SK-N-DZ (cell line): Measurements from ENCODE around the gene ANKRD13B.
A peak's percentile ranks its signal among the peaks of the same experiment; 100 is the strongest.

Experiments used
- DNase-seq: peaks from one replicate; pipeline ENCODE4 v3.0.0-alpha.2; 2015; ENCODE audit warnings: low spot score

Gene ANKRD13B

DNA sequence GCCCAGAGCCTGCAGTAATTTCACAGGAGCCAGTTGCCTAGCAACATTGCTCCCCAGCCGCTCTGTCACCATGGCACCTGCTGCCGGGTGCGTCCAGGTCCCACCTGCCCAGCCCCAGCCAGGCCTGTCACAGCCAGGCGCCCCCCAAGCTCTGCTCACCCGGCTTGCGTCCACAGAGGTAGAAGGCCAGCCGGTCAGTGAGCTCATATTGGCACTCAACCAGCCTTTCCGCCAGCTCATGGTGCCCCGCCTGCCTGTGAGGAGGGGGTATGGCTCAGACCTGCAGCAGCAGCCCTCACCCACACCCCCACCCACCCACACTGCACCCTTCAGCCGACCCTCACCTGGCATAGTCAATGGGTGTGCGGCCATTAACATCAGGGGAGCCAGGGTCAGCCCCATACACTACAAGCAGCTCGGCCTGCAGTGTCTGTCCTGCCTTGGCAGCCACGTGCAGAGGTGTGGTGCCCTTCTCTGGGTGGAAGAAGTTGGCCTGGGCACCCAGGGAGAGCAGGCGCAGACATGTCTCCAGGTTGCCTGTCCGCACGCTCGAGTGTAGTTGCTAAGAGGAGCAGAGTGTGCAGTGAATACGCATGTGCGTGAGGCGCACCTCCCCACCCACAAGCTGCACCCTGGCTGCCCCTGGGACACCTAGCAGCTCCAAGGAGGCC, 11.2 kb upstream of the ANKRD13B start:
- DNase-seq = no peak

DNA sequence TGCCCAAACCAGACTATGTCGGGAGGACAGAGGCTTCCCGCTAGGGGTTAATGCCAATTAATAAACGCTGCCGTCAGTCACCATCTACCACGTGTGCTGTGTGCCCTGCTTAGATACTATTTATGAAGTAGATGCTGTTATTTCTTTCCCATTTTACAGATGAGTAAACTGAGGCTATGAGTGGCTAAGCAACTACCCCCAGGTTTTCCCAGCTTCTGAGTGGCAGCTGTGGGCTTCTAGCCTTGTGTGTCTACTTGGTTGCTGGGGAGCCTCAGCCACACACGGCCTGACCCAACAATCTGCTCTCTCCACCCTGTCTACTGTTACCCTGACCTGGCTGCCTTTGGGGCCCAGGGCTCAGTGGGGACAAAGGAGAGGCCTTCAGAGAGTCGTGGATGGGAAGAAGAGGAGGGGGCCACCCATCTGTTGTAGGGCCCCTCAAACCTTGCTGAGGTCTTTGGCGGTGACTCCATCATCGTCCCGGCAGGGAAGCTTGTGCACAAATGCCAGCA, 10.6 kb upstream of the ANKRD13B start:
- DNase-seq = no peak

DNA sequence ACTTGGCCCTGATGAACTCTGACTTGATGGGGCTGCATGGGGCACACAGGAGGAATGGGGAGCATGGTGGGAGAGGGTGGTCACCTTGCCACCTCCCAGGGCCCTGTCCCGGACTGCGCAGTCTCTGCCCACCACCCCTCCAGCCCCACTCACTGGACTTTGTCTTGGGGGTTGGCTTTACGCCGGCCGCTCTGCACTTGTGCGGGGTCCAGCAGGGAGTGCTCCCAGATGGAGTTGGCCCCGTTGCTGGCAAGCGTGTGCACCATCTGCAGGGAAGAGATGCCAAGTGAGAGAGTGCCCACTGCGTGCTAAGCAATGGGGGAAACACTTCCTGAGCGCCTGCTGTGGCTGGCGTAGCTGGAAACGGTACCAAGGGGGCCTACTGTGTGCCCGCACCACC, 10.2 kb upstream of the ANKRD13B start:
- DNase-seq = no peak

DNA sequence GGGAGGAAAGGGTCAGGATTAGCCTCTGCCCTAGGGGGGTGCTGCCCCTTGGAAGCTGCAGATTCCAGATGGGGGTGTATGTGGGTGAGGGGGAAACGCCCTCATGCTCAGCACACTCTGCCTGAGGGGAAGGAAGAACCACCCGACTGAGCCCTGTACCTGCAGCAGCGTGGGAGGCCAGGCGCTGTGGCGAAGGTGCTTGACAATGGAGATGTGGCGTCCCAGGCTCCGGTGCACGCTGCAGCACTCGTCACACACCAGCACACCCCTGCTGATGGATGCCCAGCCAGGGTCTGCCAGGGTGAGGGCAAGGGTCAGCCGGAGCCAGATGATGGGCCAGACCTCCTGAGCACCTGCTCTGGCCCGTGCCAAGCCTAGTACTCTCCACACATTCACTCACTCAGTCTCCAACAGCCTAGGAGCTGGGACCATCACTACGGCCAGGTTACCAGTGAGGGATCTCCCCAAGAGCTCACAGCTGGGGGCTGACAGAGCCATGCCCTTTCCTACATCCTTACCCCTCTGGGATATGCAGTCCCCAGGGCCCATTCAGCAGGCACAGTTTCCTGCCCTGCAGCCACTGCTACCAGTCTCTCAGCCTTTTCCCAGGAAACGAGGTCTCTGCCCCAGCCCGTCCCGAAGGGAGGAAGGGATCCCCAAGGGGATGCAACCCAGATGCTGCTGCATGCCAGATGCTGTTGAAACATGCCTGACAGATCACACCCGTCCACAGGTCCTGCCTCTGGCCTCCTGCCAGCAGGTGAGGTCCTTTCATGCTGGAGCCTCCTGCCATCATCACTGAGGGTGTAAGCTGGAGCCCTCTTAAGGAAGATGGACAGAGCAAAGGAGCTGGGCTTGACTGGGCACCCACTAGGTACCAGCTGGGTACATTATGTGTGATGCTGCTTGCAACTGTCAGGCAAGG, 9.3 kb upstream of the ANKRD13B start:
- no peak for DNase-seq

DNA sequence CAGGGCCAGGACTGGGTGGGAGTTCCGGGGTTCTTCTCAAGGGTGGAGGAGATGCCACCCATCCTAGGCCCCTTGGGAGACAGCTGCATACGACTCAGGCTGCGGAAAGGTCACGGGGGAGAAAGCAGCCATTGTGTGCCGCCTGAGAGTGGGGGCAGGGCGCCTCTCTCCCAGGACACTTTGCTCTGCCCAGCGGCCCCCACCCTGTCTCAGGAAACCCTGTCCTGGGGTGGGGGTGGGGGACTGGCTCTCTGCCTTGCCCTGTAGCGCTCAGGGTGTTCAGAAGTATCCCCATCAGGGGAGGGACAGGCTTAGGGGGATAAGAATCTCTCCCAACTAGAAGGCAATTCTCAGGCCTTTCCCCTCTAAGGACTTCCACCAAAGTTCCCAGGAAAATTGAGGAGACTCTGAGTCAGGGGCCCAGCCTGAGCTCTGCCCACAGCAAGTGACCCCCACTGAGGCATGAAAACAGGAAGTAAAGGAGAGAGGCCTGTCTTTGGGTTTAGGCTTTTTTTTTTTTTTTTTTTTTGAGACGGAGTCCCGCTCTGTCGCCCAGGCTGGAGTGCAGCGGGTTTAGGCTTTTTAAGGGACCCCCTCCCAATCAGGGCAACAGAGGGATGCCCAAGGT, 8.4 kb upstream of the ANKRD13B start:
- DNase-seq = no peak

DNA sequence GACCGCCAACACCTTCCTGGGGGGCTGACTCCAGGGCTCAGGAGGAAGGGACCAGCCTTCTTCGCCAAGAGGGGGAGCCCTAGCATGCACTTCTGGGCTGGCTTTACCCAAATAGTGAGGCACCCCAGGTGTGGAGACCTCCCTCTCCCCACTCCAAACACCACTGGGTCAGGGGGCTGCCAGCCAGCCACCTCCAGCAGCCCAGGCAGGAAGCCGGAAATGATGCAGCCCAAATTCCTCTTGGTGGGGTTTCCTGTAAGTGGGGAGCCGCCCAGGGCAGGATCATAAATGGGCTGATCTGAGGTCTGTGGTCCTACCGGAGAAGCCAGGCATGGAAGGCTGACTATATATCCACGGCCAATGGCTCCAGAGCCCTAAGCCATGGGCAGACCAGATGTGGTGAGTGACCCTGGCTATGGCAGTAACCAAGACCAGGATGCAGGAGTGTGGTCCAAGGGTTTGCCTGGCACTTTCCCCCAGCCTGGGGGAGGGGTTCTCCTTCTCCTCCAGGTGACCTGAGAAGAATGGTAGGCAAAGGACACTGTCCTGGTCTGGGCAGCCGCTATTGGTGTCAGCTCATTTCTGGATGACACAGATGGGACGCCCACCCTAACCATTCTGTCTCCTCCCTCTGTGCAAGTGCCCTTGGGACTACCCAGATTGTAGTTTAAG, 7.7 kb upstream of the ANKRD13B start:
- no peak for DNase-seq

DNA sequence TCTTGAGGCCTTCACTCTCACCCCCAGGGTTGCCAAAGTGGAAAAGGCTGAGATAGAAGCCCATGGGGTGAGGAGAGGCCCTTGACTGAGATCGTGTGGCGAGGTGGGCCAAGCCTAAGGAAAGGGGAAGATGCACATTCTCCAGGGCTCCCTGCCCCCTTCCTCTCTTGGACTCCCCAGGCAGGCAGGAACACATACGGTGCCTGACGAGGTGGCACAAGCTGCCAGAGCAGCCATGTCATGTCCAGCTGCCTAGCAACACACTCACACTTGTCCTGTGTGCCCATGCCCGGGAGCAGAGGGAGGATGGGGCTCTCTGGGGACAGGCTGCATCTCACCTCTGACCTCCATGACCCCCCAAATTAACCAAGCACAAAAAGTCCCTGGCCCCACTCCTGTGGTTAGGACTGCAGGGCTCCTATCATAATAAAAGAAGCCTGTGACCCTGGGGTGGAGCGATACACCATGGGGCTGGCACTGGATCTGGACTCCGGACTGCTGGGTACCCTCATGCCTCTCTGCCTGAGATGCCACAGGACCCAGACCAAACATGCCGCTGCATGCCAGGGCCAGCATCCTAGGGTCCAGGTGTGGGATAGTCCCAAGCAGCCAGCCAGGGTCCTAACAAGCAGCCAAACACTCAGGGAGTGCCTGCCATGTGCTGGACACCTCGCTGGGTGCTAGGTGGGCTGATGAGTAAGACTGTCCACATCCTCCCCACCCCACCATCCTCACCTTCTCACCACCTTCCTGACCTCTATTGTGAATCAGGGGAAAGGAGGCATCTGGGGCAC, 6.1 kb upstream of the ANKRD13B start:
- DNase-seq = no peak

DNA sequence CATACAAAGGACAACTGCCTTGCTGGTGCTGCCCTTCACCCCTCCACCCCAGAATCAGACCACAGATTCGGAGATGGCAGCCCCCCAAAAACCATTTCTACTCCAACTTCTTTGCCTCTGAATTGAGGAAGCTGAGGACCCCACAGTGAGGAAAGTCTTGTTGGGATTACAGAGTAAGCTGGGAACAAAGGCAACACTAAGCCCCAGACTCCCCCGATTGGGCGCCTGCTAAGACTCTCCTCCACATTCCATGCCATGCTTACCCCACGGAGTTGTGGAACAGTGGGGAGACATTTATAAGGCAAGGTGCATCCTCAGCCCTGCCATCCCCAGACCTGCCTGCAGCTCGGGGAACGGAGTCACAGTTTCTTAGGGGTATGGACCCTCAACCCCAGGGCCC, 5.3 kb upstream of the ANKRD13B start:
- no peak for DNase-seq

DNA sequence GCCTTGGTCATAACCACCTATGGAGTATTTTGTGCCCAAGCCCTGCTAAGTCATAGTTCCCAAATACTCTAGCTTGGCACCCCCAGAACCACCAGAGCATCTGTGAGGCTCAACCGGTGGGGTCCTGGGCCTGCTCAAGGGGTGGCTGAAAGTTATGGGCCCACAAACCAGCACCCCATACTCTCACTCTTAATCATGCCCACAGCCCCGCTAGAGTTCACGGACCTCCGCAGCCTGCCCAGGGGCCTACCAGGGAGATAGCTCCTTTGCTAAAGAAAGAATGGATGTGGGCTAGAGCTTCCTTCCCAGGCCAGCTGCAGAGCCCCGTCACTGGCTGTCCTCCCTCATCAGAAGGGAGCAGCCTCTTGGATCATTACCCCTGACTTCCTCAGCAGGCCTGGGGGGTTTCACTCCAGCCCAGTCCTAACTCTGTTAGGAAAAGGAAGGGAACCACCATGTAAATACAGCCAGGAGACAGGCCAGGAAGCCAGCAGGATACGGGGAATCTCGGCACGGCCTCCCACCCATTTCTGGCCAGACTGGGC, 4.8 kb upstream of the ANKRD13B start:
- no peak for DNase-seq

DNA sequence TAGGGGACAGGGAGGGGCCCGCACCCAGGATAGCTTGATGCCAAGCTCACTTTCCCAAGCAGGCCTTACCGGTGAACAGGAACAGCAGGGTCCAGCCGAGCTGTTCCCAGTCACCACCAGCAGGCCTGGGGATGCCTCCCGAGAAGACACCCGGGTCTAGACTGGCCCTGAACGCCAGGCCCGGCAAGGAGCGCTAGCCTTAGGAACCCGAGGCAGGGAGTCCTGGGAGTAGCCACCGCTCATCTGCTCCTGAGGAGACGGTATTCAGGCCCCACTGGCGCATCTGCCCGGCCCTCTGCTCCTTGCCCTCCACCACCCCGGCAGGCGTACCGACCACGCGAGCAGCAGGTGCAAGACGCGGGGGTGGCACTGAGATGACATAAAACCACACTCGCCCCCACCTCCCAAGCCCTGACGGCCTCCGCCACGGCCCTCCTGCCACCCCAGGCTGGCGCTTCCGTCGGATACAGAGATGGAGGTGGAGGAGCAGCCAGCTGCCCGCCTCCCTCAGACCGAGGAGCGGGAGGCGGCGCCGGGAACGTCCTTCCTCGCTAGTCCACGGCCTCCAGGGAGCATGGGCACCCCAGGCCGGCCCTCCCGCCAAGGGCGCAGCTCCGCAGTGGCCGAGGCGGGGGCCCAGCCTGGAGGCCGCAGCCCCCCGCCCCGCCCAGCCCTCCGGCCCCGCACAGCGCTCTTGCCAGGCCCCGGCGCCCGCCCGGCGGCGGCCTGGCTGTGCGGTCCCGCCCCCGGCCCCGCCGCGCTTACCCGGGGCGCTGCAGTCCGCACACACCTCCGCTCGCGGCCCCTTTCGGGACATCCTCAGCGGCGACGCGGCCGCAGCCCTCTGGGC, 4.1 kb upstream of the ANKRD13B start:
- DNase-seq = no peak

DNA sequence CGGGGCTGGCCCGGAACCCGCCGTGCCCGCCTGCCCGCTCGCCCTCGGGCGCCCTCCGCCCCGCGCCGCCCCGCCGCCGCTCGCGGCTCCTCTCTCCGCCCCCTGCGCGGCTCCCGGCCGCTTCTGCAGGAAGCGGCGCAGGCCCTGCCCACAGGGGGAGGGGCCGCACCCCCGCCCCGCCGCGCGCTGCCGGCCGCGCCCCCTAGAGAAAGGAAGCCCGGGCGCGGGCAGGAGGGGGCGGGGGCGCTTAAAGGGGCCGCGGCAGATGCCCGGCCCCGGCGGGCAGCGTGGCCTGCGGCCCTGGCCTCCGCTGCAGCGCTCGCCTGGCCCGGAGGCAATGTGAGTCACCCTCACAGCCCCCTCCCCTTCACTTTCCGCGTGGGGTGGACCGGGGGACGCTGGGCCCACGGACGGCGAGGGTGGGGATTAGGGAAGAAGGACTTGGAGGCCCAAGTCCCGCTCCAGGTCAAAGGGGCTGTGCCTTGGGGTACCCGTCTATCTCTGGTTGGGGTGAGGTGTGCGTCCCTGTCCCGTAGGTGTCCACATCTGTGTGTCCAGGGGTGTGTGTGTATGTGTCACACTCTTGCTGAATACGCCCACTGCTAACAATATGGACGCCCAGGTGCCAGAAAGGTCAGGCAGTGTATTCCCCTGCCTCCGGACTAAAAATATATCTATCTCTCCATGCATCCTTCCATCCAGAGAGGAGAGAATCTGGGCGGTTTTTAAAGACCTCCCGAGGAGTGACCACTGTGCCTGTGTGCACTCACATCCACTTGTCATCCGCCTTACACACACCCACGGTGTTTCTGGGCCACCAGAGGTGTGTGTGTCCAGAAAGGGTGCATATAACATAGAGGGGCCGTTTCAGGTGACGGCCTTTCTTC, 3.2 kb upstream of the ANKRD13B start, which contains the start of gene GIT1:
Gene GIT1 (minus strand): TSS at position 125 of the 887 bp plus-strand sequence. CDS start 270 bp downstream, outside the sequence.
- DNase-seq = peak; percentile 82

DNA sequence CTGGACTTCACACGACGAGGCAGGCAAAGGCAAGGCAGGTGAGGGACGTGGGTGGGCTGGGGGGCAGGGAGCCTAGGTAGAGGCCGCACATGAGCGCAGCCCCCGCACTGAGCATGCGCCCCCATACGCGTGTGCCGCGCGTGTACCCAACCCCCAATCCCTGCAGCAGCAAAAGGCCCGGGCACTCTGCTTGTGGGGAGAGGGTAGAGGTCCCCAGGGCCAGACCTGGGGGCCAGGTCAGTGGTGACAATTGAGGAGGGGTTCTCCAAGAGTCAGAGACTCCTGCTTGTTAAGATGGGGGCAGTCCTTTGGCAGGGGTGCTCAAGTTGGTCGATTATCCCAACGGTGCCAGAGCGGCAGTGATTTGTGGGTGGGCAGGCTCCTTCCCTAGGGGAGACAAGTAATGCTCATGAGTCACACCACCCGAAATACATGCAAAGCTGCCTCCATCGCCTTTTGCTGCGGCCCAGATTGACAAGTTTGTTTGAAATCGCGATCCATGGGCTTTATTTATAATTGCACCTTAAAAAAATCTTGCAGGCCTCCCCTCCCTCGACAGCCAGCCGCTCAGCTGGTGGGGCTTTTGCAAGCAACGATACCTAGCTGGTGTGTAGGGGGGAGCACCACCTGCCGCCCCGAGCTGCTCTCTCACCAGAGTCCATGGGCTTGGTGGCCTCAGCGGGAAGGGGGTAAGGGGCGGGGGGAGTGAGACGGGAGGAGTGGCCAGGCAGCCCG, 2.4 kb upstream of the ANKRD13B start:
- peak; percentile 61 for DNase-seq

DNA sequence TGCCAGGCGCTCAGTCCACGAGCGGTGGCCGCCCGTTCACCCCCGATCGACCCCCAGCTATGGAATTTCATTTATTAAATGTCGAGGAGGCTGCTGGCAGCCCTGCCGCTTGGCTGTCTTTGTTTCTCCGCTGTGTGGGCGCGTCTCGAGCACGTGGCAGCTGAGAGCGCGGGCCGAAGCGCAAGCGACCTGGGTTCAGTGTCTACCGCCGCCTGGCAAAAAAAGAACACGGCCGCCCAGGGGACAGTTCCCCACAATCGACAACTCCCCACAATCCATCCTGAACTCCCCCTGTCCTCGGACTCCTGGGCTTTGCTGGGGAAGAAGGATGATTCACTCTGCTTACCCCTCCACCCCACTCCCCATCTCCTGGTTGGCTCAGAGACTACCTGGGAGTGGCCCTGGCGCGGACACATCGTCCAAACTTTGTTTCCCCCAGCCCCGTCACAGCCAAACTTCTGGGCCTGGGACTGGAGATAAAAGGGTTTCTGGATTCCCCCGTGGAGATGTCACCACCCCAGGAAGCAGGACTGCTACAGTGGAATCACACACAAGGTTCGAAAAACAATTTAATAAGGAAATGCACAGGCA, 1.7 kb upstream of the ANKRD13B start:
- DNase-seq = peak; percentile 78

DNA sequence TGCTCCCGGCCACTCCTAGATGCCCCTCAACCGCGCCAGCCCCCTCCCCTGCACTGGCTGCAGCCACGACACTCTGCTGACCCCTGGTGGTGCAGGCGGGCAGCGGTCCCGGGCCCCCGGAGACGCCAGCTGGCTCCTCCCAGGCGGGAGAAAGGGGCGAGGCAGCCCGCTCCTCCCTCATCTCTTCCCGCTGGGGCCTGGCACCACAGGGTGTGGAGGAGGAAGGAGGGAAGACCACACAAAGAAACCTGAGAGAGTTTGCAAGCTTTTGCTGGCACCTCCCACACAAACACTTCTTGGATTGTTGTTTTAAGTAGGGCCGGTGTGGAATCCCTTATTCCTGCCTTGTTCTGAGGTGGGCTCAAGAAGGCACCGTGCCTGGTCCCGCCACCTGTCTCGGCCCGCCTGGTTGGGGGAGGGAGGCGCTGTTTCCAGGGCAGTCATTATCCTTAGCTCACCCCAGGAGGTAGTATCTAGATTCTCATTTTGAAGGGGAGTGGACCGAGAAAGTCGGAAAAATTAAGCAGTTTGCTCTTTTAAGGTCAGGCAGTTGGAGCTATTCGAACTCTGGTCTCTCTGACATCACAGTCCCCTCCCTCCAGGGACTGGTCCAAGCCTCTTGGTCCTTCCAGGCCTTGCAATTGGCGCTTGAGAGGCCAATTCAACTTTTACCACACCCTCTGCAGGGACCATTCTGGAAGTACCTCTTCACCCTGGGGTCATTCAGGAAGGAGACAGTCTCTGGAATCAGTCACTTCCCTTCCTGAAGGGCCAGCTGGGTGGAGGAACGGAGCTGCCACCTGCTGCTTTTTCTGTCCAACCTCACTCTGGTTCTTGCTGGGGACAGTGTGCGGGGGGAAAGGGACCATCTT, 959 bp upstream of the ANKRD13B start:
- peak; percentile 92 for DNase-seq

DNA sequence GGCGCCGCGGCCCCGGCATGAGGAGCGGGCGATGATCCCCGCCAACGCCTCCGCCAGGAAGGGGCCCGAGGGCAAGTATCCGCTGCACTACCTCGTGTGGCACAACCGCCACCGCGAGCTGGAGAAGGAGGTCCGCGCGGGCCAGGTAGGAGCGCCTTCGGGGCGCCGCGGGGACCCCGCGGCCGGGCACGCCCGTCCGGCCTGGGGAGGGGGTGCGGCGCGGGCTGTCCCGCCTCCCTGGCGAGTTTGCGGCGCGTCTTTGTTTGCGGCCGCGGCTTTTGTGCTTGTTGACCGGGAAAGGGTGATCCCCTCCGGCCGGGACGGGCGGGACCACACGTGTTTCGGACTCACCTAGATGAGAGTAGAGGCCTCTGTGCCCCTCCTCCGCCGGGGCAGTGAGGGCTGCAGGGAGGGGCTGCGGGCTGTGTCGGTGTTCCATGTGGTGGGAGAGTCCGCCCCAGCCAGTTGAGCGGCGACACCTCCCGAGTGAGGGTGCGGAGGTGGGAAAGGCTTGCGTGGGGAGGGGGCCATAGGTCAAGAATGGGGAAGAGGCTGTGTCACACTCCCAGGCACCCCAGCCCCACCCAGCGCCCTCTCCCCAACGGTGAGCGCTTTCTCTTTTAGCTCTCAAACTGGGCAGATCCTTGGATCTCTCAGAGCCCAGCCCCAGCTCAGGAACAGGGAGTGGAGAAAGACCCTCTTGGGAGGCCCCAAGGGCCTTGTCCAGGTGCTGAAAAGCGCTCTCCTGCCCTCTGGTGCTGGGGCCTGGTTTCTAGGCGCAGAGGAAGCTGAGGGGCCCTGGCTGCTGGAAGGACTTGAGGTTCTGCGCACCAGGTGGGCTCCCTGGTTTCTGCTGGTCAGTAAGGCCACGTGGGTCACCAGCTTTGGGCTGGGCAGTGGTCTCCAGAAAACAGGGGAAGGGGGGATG, 923 bp downstream of the ANKRD13B start:
- DNase-seq = peak; percentile 69
